ENCODE measurements around the gene MYO9A. TPM values are rescaled to one million over a fixed set of nuclear protein-coding genes. Genes with fewer than 3 reads are reported as not detected.

MYO9A gene
- total and polyA plus RNA-seq, 4 donors = 17.2 to 116 (median 40.4) TPM

GRCh38 chr15:71825021-71825730 is 292.8 kb downstream of the MYO9A start:
- peaks cover 5% of the 10 kb centered on the region for H3K36me3 ChIP-seq (ENCODE audit: control insufficient read depth, insufficient read depth, low read length)
- WGBS (ENCODE audit: insufficient coverage) = 94% methylated on average over 3 of the region's 4 CpGs

DNA sequence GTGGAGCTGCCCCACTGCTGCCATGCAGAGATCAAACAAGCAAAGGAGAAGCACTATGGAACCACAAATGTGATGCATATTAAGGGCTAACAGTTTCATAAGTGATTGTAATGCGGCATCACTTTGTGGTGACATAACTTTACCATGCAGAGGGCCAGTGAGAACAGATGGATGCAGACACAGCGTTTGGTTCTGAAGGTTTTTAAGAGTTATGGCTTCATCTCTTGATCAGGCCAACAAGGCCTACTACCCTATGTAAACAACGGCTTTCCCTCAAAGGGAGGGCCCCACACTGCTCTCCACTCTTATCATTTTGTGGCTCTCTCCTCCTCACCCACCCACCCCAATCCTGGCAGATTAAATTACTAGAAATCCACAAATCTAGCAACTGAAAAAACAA is 294.1 kb downstream of the MYO9A start:
- 78% methylated on average over 3 of the region's 3 CpGs for WGBS (ENCODE audit: insufficient coverage)
- DNase-seq (ENCODE audit: low read depth in 4 of 6, low spot score in 6 of 6) = no peak
- H3K36me3 ChIP-seq (ENCODE audit: control insufficient read depth, insufficient read depth, low read length) = peaks cover 5% of the 10 kb centered on the region

More at GRCh38 chr15:71825021-71825730, 292.8 kb downstream of the MYO9A start:
- Histone ChIP-seq H3K4me3 (ENCODE audit: low read depth, low read length) (no peak overlapping the region), H3K9me3 (ENCODE audit: control insufficient read depth, insufficient read depth, low read length) (peaks cover 2% of the 10 kb centered on the region), H3K27ac (ENCODE audit: low read depth, low read length) (no peak overlapping the region), H3K27me3 (ENCODE audit: control insufficient read depth, insufficient read depth, low read length) (no peaks in the 10 kb centered on the region), H3K4me1 (ENCODE audit: control insufficient read depth, insufficient read depth, low read length) (no peaks in the 10 kb centered on the region)
- DNase-seq (ENCODE audit: low read depth in 4 of 6, low spot score in 6 of 6) = no peak

DNA sequence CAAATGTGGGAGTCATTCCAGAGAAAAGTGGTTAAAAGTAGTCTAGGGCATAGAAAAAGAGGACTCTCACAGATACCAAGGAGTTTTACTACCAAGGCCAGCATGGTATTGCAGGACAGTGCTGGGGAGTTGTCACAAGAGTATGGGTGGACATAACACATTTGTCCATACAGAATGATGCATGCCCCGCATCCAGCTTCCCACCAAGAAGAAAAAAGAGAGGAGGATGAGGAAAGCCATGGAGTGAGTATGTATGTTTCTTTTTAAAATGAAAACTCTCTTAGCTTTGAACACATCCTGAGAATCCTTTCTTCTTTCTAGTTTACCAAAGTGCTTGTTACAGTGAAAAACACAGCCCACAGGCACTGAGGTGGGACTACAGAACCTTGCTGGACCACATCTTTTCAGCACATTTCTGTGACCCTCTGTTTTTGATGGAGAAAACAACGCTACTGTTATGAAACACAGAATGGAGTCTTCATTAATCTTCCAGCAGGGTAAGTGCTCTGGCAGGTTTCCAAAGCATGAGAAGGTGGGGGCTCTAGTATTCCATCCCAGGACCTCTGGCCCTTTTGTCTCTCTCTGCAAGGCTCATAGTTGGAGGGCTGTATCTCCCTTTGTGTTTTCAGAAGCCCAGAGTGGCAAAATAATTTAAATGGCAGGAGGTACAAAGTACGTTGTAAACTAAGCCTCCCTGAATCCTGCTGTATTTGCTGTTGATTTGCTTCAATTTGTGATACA is 294.9 kb downstream of the MYO9A start:
- 45% methylated on average over 2 of the region's 3 CpGs for WGBS (ENCODE audit: insufficient coverage)
- Histone ChIP-seq H3K27ac (ENCODE audit: low read depth, low read length) (no peak overlapping the region), H3K36me3 (ENCODE audit: control insufficient read depth, insufficient read depth, low read length) (peaks cover 5% of the 10 kb centered on the region)

More for the DNA sequence above, 294.1 kb downstream of the MYO9A start:
- Histone ChIP-seq H3K9me3 (ENCODE audit: control insufficient read depth, insufficient read depth, low read length) (peaks cover 2% of the 10 kb centered on the region), H3K4me3 (ENCODE audit: low read depth, low read length) (no peak overlapping the region), H3K27ac (ENCODE audit: low read depth, low read length) (no peak overlapping the region), H3K27me3 (ENCODE audit: control insufficient read depth, insufficient read depth, low read length) (no peaks in the 10 kb centered on the region), H3K4me1 (ENCODE audit: control insufficient read depth, insufficient read depth, low read length) (no peaks in the 10 kb centered on the region)

GRCh38 chr15:71821547-71822129 is 296.3 kb downstream of the MYO9A start:
- DNase-seq (ENCODE audit: low read depth in 4 of 6, low spot score in 6 of 6) = no peak
- no peaks in the 10 kb centered on the region for H3K4me1 ChIP-seq (ENCODE audit: control insufficient read depth, insufficient read depth, low read length)
- peaks cover 5% of the 10 kb centered on the region for H3K36me3 ChIP-seq (ENCODE audit: control insufficient read depth, insufficient read depth, low read length)
- no peak overlapping the region for H3K4me3 ChIP-seq (ENCODE audit: low read depth, low read length)
- no peaks in the 10 kb centered on the region for H3K27me3 ChIP-seq (ENCODE audit: control insufficient read depth, insufficient read depth, low read length)
- no peak overlapping the region for H3K27ac ChIP-seq (ENCODE audit: low read depth, low read length)
- WGBS (ENCODE audit: insufficient coverage) = 100% methylated on average over 1 of the region's 5 CpGs
- H3K9me3 ChIP-seq (ENCODE audit: control insufficient read depth, insufficient read depth, low read length) = peaks cover 2% of the 10 kb centered on the region

More for the DNA sequence above, 294.9 kb downstream of the MYO9A start:
- Histone ChIP-seq H3K4me1 (ENCODE audit: control insufficient read depth, insufficient read depth, low read length) (no peaks in the 10 kb centered on the region), H3K4me3 (ENCODE audit: low read depth, low read length) (no peak overlapping the region), H3K9me3 (ENCODE audit: control insufficient read depth, insufficient read depth, low read length) (peaks cover 2% of the 10 kb centered on the region), H3K27me3 (ENCODE audit: control insufficient read depth, insufficient read depth, low read length) (no peaks in the 10 kb centered on the region)
- no peak for DNase-seq (ENCODE audit: low read depth in 4 of 6, low spot score in 6 of 6)

DNA sequence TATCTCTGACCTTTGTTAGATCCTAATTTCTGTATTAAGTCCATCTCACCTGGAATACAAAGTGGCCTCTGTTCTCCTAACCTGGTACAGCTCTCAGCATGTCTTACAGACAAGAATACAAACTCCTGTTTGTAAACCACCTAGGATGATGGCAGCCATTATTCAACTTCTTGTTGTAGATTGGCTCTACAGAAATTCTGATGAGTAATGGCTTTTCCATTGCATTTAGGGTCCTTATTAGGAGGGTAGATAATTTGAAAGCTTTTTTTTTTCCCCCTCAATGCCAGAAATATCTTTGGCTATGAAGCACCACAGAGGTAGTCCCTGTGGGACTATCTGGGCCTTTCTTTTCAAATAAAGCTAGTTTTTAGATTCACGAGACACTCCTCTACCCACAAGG is 297.8 kb downstream of the MYO9A start:
- Histone ChIP-seq H3K4me1 (ENCODE audit: control insufficient read depth, insufficient read depth, low read length) (no peaks in the 10 kb centered on the region), H3K4me3 (ENCODE audit: low read depth, low read length) (no peak overlapping the region), H3K9me3 (ENCODE audit: control insufficient read depth, insufficient read depth, low read length) (peaks cover 2% of the 10 kb centered on the region), H3K27me3 (ENCODE audit: control insufficient read depth, insufficient read depth, low read length) (no peaks in the 10 kb centered on the region), H3K36me3 (ENCODE audit: control insufficient read depth, insufficient read depth, low read length) (no peaks in the 10 kb centered on the region), H3K27ac (ENCODE audit: low read depth, low read length) (no peak overlapping the region)
- WGBS (ENCODE audit: insufficient coverage) = no CpG with 5 or more reads among the region's 1 CpG
- DNase-seq (ENCODE audit: low read depth in 4 of 6, low spot score in 6 of 6) = no peak

DNA sequence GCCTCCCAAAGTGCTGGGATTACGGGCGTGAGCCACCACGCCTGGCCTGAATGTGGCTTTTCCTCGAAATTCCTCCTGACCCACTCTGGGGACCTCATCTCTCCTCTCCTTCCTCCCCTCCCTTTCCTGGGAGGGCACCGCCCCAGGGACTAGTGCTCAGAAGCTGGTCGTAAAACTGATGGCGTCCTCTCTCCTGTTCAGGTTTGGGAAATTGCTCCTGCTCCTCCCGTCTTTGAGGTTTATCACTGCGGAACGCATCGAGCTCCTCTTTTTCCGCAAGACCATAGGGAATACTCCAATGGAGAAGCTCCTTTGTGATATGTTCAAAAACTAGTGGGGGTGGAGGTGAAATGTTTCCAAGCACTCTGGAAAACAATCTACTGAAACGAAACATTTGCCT is 300.6 kb downstream of the MYO9A start:
- no peaks in the 10 kb centered on the region for H3K4me1 ChIP-seq (ENCODE audit: control insufficient read depth, insufficient read depth, low read length)
- H3K9me3 ChIP-seq (ENCODE audit: control insufficient read depth, insufficient read depth, low read length) = peaks cover 2% of the 10 kb centered on the region
- no peak overlapping the region for H3K27ac ChIP-seq (ENCODE audit: low read depth, low read length)
- no peaks in the 10 kb centered on the region for H3K27me3 ChIP-seq (ENCODE audit: control insufficient read depth, insufficient read depth, low read length)
- no peak overlapping the region for H3K4me3 ChIP-seq (ENCODE audit: low read depth, low read length)
- DNase-seq (ENCODE audit: low read depth in 4 of 6, low spot score in 6 of 6) = no peak
- peaks cover 12% of the 10 kb centered on the region for H3K36me3 ChIP-seq (ENCODE audit: control insufficient read depth, insufficient read depth, low read length)
- 95% methylated on average over 8 of the region's 13 CpGs for WGBS (ENCODE audit: insufficient coverage)

GRCh38 chr15:71815301-71815700 is 302.6 kb downstream of the MYO9A start:
- H3K4me3 ChIP-seq (ENCODE audit: low read depth, low read length) = no peak overlapping the region
- H3K27ac ChIP-seq (ENCODE audit: low read depth, low read length) = no peak overlapping the region
- H3K36me3 ChIP-seq (ENCODE audit: control insufficient read depth, insufficient read depth, low read length) = peaks cover 24% of the 10 kb centered on the region
- H3K27me3 ChIP-seq (ENCODE audit: control insufficient read depth, insufficient read depth, low read length) = no peaks in the 10 kb centered on the region
- WGBS (ENCODE audit: insufficient coverage) = 80% methylated on average over 1 of the region's 3 CpGs
- no peaks in the 10 kb centered on the region for H3K4me1 ChIP-seq (ENCODE audit: control insufficient read depth, insufficient read depth, low read length)
- peak in 1 of 6 donors; percentile 71 for DNase-seq (ENCODE audit: low read depth in 4 of 6, low spot score in 6 of 6)
- H3K9me3 ChIP-seq (ENCODE audit: control insufficient read depth, insufficient read depth, low read length) = no peaks in the 10 kb centered on the region

DNA sequence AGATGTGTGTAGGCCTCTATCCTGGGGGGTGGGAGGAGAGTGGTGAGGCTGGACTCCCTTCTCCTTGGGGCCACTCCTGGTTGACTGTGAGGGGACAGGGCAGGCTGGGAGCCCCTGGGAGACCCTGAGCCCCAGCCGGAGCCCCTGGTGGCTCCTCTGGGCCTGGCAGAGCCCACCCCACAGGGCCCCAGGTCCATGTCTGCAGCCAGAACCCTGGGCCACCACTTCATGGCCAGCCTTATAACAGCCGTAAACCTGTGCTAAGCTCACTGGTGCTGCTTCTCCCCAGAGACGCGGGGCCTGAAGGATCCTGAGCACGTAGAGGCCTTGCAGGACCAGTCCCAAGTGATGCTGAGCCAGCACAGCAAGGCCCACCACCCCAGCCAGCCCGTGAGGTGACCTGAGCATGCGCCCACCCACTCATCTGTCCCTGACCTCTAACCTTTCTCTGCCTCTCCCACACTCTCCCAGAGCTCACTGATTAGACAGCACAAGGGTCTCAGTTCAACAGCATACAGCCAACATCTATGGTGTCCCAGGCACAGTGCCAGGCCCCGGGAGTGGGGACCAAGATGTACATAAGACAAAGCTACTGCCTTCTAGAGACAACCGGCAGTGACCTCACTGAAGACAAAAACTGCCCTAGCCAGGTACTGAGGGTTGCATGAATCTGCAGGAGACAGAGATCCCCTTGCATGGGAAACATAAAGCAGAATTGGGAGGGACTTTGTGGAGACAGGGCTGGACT is 304.1 kb downstream of the MYO9A start:
- H3K27ac ChIP-seq (ENCODE audit: low read depth, low read length) = no peak overlapping the region
- H3K36me3 ChIP-seq (ENCODE audit: control insufficient read depth, insufficient read depth, low read length) = peaks cover 24% of the 10 kb centered on the region
- 91% methylated on average over 9 of the region's 9 CpGs for WGBS (ENCODE audit: insufficient coverage)
- H3K9me3 ChIP-seq (ENCODE audit: control insufficient read depth, insufficient read depth, low read length) = no peaks in the 10 kb centered on the region
- no peak for DNase-seq (ENCODE audit: low read depth in 4 of 6, low spot score in 6 of 6)
- H3K27me3 ChIP-seq (ENCODE audit: control insufficient read depth, insufficient read depth, low read length) = no peaks in the 10 kb centered on the region
- H3K4me1 ChIP-seq (ENCODE audit: control insufficient read depth, insufficient read depth, low read length) = no peaks in the 10 kb centered on the region
- H3K4me3 ChIP-seq (ENCODE audit: low read depth, low read length) = no peak overlapping the region

DNA sequence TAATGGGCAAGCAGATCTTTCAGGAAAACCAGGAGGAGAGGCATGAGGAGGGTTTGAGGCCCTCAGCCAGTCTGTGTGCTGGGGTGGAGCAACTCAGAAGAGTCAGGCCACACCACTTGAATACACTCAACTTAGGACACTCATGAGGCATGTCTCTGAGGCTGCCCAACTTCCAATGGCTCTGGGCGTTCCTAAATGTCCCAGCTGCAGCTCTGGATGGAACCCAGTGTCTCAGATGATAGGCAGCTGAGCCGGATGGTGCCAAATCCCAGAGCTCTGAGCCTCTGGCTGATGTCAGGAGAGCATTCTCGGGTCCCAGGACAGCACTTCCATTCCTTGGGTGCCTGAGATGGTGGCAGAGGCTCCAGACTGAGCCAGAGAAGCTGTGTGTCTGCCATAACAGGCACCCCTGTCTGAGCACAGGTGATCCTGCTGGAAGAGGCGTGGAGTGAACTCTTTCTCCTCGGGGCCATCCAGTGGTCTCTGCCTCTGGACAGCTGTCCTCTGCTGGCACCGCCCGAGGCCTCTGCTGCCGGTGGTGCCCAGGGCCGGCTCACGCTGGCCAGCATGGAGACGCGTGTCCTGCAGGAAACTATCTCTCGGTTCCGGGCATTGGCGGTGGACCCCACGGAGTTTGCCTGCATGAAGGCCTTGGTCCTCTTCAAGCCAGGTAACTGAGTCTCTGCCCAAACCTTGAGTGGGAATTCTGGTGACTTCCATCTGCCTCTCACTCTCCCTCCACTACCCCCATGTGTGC is 304.8 kb downstream of the MYO9A start:
- Histone ChIP-seq H3K27ac (ENCODE audit: low read depth, low read length) (no peak overlapping the region), H3K9me3 (ENCODE audit: control insufficient read depth, insufficient read depth, low read length) (no peaks in the 10 kb centered on the region), H3K27me3 (ENCODE audit: control insufficient read depth, insufficient read depth, low read length) (no peaks in the 10 kb centered on the region), H3K4me3 (ENCODE audit: low read depth, low read length) (no peak overlapping the region), H3K36me3 (ENCODE audit: control insufficient read depth, insufficient read depth, low read length) (peaks cover 24% of the 10 kb centered on the region), H3K4me1 (ENCODE audit: control insufficient read depth, insufficient read depth, low read length) (no peaks in the 10 kb centered on the region)
- DNase-seq (ENCODE audit: low read depth in 4 of 6, low spot score in 6 of 6) = no peak
- WGBS (ENCODE audit: insufficient coverage) = 90% methylated on average over 16 of the region's 16 CpGs
